GM18873 (cell line): ENCODE data around the gene CACNB3.

Source experiments
- ATAC-seq: cut with Tn5 transposase; IDR thresholded peaks from one replicate; pipeline ENCODE4 v1.9.1; 2021; ENCODE audit warnings: mild to moderate bottlenecking, moderate library complexity, moderate number of reproducible peaks; ENCODE audit not compliant: unreplicated experiment, low FRiP score

CACNB3 gene

DNA sequence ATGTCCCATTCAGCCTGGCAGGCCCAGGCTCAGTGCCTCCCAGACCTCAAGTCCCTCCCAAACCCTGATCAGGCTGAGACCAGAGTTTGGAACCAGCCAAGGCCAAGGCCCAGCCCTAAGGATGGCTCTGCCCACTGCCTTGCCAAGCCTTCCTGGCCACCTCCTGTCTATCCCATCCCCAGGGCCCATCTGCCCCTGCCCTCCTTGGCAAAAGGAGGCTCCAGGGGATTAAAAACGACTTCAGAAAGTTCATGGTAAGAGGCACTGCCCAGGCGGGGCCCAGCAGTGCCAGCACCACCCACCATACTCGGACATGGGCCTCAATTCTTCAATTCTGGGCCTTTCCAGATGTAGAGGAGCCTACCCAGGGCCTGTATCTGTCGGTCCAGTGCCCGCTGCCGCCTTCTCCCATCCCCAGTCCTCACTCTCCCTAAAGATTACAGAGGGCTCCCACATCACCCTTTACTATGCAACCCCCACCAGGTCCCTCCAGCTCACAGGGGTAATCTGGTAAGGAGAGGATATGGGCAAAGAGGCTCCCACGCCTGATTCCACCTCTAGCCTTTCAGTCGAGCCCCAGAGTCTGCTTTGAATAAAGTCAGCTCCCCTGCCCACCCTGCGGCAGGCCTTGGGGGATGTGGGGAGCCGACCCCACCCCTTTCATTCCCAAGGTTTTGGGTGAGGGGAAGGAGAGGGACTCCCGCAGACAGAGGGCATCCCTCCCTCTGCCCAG, 30.3 kb upstream of the CACNB3 start:
- ATAC-seq = no peak

DNA sequence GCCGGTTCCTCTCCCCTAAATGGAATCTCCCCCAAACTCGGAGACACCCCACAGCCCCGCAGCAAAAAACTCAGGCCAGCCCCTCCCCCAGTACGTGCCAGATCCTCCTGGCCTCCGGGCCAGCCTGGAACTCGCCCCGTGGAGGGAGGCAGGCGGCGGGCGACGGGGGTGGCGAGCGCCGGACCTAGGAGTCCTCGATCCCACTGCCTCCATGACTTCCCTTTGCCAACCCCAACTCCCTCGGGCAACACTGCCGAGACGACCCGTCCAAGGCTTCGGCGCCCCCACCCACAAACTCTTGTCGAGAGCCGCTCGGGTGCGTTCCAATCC, 29.8 kb upstream of the CACNB3 start:
- no peak for ATAC-seq

DNA sequence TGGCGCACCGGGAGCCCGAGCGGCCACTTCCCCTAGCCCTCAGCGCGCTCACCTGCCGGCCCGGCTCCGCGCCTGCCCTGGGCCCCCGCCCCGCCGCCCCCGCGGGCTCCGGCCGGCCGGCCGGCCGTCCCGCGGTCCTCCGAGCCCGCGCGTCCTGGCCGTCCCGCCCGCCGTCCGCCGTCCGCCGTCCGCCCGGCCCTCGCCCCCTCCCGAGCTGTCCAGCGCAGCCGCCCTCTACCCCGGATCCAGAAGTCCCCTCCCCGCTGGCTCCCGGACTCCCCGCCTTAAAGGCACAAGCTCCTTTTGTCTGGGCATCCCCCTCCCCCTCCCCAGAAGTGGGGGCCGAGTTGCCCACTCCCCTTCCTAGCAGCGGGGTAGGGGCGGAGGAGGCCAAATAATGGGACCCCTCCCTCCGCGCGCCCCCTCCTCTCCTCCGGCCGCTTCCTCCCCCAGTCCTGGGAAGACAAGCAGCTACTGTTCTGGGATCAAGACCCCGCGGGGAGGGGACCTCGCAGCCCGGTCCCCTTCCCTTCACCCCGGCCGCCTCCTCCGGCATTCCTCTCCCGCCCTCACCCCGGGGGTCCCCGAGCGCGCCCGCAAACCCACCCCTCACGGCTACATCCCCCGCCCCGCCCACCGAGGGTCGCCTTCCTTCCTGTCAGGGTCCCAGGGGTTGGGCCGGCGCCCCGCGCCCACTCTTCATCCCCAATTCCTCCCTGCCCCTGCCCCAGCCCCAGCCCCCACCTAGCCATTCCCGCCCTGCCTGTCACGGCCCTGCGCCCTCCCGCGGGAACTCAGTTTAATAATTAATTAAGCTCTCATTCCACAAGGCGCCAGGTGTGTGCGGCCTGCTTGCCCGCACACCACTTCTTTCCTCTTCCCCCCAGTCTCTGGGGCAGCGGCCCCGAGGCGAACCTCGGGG, 29.2 kb upstream of the CACNB3 start, which contains the start of gene ADCY6:
Gene ADCY6, minus strand, starts transcription at position 236 of the 922 bp plus-strand sequence. CDS start 5,655 bp downstream, outside the sequence.
- no peak for ATAC-seq

DNA sequence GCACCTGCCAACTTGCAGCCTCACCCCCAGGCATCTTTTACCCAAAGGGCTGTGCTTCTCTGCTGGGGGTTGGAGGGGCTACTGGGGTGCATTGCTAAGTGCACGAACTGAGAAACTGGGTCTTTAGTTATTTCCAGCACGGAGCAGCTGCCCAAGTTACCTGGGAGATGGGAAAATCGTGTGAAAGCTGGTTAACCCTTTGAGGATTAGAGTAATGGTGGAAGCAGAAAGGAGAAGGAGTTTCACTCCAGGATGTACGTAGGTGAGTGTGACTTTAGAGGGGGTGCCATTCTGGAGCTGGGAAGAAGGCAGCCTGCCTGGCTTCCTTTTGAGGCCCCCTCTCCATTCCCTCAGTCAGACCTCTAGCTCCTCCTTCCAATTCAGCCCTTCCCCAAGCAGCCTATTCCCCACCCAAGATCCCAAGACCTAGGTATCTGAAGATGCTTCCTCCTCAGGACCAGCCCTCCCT, 28.4 kb upstream of the CACNB3 start:
- no peak for ATAC-seq

DNA sequence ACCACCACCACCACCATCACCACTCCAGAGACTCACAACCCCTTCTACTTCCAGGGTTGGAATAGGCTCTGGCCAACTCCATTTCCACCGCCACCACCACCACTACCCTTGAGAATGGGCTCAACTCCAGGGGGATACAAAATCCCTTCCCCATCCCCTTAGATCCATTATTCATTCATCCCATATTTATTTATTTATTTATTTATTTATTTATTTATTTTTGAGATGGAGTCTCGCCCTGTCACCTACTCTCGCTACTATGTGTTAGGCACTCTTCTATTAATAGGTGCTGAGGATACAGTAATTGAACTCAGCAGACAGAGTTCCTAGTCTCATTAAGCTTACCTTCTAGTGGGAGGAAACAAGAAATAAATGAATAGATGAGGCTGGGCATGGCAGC, 24.6 kb upstream of the CACNB3 start:
- no peak for ATAC-seq

DNA sequence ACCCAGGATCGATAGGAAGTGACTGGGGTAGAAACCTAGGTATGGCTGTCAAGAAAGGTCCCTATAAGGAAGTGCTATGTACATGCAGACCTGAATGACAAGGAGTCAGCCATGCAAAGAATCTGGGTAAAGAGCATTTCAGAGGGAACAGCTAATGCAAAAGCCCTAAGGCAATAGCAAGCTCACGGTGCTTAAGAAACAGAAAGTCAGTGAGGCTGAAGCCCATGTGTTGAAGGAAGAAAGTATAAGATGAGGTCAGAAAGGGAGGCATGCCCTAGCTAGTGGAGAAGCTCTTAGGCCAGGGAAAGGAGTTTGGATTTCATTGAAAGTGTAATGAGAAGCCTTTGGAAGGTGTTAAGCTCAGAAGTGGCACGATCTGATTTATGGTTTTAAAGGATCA, 23.4 kb upstream of the CACNB3 start:
- no peak for ATAC-seq

DNA sequence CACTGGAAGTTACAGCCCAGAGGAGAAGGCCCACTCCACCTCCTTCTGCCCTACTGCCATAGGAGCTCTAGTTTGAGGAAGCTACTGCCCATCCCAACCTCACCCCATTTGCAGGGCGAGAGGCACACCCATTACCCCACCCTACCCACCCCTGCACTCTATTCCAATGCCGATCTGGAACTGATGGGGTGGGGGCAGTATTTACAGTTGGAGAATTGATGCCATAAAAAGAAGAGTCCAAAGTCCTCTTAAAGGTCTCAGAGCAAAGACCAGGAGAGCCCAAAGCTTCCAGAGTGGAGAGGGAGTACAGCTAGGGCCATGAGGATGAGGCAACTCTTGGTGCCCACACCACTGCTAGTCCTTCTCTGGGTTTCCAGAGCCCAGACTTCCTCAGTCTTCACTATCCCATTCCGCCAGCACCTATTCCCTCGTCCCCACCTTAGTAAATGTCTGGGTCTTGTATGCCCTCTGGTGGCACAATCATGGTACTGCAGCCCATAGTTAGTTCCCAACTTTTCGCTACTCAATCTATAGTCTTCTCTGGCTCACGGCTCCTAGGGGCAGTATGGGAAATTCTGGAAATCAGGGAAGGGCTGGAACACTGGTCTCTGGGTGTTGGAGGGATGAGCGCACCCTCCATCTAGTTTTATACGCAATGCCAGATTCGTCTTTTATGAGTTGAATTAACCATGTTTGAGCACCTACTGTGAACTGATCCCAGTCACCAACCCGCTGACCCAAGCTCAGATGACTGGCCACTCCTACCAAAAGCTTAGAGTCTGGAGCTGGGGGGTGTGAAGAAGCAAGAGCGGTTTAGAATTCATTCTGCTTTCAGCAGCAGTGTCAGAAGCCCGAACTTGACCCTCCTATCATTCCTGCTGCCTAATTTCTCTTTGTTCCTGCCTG, 22.5 kb upstream of the CACNB3 start:
- ATAC-seq = no peak

DNA sequence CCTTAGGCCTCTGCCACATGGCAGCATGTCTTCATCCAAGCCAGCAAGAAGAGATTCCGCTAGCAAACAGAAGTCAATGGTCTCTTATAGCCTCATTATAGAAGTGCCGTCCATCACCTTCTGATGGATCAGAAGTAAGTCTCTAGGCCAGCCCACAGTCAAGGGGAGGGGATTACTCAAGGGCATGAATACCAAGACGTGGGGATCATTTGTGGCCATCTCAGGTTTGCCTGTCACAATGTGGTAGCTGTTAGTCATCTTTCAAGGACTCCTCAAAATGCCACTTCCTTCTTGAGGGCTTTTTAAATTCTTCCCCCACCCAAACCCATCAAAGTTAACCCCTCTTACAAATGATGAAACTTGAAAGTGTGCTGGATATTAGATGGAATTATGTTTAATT, 21.3 kb upstream of the CACNB3 start:
- no peak for ATAC-seq

DNA sequence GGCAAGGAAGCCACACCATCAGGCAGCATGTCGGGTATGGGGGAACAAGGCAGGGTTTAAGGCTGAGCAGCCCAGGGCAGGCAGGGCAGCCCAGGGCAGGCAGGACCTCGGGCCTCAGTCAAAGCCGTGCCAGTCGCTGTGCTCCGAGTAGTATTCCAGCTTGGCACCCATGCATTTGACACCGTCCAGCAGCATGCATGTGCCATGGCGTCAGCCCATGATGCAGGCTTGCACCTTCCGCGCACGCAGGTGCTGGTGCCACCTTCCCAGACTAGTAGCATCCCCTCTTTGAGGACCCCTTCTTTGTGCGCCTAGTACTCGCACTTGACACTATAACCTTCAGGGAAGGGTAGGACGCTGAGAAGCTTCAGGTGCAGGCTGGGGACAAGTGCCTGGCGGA, 17.8 kb upstream of the CACNB3 start:
- ATAC-seq = no peak

DNA sequence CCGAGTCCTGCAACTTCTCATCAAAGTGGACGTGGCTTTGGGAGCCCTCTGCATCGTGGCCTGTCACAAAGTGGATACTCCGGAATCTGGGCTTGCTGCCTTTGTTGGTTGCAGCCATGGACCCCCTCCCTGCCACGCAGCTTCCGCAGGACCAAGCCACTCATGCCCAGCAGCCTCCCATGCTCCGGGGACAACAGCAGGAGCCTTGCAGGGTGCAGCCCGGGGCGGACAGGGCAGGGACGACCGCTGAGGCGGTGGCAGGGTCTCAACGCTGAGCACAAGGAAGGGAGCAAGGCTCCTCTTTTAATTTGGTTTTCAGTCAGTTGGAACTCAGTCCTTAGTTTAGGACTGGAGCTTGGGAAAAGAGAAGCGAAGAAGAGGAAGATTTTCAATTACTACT, 17.3 kb upstream of the CACNB3 start:
- ATAC-seq = no peak

DNA sequence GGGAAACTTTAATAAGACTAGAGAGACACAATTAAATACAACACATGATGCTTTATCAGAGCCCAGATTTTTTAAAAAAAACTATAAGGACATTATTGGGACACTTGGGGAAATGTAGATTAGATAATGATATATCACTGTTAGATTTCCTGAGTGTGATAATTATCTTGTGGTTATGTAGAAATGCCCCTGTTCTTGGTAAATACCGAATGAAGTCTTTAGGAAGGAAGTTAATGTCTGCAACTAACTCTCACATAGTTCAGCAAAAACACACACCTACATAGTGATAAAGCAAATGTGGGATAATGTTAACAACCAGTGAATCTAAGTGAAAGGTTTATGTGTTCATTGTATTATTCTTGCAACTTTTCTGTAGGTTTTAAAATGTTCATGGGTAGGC, 14.6 kb upstream of the CACNB3 start:
- no peak for ATAC-seq

DNA sequence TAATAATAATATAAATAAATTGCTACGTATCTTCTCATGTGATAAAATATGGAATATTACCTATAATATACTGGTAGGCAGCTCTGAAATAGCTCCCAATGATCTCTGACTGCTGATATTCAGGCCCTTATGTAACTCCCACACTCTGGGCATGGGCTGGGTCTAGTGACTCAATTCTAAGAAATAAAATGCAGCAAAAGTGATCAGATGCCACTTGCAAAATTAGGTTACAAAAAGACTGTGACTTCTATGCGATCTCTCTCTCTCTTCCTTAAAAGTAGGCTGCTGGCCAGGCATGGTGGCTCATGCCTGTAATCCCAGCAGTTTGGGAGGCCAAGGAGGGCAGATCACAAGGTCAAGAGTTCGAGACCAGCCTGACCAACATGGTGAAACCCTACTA, 10.3 kb upstream of the CACNB3 start:
- no peak for ATAC-seq

DNA sequence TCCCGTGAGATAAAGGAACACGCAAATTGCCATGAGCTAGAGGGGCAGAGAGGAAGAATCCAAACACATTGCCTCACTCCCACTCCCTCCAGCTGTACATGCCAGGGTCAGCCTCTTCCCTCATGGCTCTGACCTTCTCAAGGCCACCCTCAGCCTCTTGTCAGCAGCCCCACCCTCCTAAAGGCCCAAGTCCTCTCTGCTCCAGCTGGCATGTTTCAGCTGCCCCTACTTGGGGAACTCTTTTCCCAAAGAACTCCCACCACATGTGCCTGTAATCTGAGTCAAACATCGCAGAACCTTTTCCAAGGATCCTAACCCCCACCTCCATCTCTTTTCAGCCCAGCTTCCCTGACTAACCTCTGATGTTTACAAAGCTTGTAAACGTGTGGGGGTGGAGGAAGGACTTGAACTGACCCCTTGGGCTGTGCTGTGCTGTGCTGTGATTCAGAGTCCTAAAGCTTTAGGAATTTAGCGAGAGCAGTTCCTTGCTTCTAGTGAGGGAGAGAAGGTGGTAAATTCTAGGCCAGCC, 7.3 kb upstream of the CACNB3 start:
- no peak for ATAC-seq

DNA sequence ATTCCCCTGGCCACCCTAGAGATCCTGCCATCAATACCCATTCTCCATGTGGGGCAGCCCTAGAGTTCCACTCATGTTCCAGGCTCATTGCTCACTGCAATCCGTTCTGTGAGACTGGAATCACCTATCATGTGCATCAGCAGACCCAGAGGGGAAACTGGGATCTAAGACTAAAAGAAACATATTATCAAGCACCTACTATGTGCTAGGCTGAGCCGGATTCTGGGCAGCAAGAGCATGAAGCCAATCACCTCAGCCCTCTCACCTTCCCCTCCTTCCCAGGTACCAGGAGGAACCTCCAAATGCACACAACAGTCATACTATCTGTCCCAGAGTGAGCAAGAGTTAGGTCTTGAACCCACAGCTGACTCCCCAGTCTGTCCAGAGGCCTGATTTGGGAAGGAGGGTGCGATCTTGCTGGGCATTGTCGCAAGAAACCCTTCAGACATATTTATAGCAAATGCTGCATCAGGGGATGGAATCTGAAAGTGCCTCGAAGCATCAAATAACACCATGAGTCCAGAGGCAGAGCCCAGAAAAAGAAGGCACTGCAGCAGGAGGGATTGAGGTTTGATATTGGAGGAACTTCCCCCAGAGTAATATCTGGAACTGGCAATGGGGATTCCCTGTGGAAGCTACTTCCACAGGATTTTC, 6.7 kb upstream of the CACNB3 start:
- ATAC-seq = no peak

DNA sequence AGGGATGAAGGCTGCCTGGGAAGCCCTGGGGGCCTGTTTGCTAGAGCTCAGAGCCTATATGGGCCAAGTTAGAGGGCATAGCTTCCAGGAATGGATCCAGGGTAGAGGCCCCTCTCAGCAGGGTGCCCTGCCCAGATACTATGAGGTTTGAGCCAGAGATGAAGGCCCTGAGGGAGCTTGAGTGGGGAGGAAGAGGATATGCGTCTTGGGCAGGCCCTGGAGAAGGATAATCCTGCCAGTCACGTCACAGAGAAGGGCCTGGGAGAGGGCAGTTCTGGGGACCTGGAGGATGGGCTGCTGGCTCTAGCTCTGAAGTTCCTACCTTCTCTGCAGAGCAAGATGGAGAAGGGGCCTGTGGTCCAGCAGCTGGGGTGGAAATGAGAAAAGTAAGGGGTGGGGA, 5.9 kb upstream of the CACNB3 start:
- no peak for ATAC-seq

DNA sequence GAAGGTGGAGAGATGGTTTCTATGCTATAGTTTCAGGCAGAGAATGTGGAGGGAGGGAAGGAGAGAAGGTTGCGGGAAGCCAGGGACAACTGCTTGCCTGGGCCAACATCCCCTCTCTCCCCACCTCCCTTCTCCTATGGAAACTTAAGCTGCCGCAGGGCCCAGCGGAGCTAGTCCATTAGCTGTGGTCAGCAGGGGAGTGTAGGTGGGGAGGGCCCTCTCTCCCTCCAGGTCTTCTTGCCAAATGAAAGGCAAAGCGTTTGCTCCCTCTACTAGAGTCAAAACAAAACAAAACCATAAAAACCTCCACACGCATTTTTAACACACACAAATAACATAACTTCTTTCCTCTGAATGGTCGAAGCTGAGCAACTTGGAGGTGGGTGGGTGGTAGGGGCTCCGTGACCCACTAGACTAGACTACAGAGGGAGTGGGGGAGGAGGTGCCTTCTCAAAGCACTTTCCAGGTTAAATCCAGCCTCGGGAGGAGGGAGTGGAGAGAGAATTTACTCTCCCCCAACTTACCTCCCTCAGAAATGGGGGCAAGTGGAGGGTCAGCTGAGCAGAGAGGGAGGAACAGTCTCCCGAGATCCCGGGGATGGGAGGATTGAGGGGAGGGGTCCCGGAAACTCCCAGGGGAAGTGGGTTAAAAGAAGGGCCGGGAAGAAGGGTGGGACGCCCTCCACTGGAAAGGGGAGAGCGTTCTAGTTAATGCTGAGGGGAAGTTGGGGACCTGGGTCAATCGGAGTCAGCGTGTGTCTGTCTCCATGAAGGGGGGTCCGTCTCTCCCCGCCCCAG, 4.6 kb upstream of the CACNB3 start:
- no peak for ATAC-seq

DNA sequence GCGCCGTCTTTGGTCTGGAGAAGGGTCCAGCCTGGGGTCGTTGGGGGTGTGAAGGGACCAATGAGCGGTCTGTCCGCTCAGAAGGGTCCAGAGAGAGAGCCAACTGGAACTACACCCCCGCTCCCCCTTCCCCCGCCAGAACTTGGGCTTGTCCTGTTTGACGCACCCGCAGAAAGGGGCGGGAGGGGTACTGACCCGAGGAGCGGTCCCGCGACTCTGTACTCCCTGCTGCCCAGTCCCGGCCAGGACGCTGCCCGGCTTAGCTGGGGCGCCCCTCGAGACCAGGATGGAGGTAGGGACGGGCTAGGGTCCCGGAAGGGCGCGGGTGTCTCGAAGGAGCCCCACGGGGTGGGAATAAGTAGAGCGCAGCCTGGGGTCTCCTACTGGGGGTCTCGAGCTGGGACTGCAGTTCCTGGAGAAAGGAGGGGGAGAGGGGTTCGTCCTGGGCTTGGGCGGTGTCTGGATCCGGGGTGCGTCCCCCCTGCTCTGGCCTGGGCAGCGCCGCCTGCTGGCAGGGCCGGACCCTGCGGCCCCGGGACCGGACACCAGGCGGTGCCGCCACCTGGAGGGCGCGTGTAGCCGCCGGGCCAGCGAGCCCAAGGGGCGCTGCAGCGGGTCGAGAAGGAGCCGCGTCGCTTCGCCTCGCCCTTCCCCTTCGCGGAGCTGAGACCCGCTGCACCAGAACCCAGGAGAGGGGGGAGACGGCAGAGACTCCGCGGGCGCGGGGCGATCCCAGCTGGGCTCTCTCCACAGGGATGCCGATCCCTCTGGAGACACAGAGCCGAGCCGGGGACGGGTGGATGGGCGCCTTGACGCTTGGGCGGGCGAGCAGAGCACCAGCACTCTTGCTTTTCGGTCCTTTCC, 3.8 kb upstream of the CACNB3 start:
- no peak for ATAC-seq
